BJ (cell line): Measurements from ENCODE around the gene RFTN1. TPM values are rescaled to one million over a fixed set of nuclear protein-coding genes. Genes with fewer than 3 reads are reported as not detected.

Source experiments
- CTCF ChIA-PET: fragments of 350-600 bp; formaldehyde crosslinking; extraction: SDS; loops from one replicate; lab custom pipeline; 2021; ENCODE audit warnings: antibody characterized with exemption, inconsistent platforms; lab: Yijun Ruan, JAX
- POLR2A ChIA-PET: fragments of 300-600 bp; sonication (Branson Sonifier 250); formaldehyde crosslinking; extraction: SDS; loops from one replicate; lab custom pipeline; 2021; ENCODE audit warnings: antibody characterized with exemption; lab: Charles Lee
- DNase-seq: peaks from one replicate; pipeline ENCODE4 v3.0.0-alpha.2; 2011; ENCODE audit warnings: low read depth
- H3K27me3 ChIP-seq: 2 replicates; pipeline ENCODE4 v1.6.0; 2011; ENCODE audit warnings: low read length; ENCODE audit not compliant: control insufficient read depth, insufficient read depth
- H3K36me3 ChIP-seq: 2 replicates; pipeline ENCODE4 v1.5.1; 2011; ENCODE audit warnings: low read length; ENCODE audit not compliant: control insufficient read depth, insufficient read depth
- H3K4me3 ChIP-seq: 2 replicates; pipeline ENCODE4 v1.5.1; 2011; ENCODE audit warnings: low read depth, mild to moderate bottlenecking, control low read depth, low read length
- polyA plus RNA-seq: library from polyadenylated mRNA; depleted of rRNA; stranded (reverse); fragments of >200 nt; gene quantifications from 2 replicates; pipeline ENCODE4 v1.2.3, GENCODE V29; 2011
- TF ChIP-seq, protein P1 (sequence below): IDR thresholded peaks from 2 replicates; pipeline ENCODE4 v1.5.1; 2011; ENCODE audit warnings: low read depth, mild to moderate bottlenecking, control low read depth, inconsistent platforms, low read length, moderate library complexity; ENCODE audit not compliant: insufficient read depth

RFTN1 gene
- polyA plus RNA-seq, 1 experiment, result 49.0 TPM

DNA sequence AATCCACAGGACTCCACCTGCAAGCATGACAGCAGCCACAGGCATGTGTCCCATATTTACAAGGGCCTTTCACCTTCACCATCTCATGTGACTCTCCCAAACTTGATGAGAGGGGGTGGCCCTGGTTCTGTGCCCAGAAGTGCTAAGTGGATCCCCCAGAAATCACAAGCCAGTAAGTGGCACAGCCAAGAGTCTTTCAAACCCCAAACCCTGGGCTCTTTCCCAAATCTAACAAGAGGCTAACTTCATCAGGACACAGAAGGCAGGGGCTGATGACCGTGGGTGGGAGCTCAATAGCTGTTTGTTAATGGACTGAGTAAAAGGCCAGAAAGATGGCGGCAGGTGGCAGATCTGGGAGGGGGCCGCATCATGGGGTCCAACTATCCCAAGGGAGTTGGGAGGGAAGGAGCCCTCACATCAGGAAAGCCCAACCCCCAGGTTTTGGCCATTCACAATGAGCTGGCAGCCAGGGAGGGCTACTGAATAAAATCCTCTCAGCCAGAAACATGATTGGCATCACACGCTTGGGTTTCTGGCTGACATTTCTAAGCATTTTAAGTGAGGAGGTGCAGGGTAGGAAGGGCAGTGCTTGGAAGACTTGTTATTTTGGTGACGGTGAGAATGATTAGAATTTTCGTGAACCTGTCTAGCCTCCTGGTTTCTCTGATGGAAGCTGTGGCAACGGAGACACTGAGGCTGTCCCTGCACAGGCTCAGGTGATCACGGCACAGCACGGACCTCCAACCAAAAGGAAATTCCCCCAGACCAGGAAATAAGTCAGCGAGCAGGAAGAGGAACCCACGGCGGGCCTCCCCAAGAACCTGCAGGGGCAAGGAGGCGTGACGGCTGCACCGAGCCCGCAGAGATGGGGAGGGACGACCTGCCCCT lies 139.2 kb downstream of the RFTN1 start:
- POLR2A ChIA-PET, result no interaction called here
- Histone ChIP-seq H3K4me3 (no peak overlapping the region), H3K36me3 (peaks cover 2% of the 10 kb centered on the region), H3K27me3 (no peaks in the 10 kb centered on the region)
- CTCF ChIA-PET, result no interaction called here
- TF ChIP-seq, protein P1, sequence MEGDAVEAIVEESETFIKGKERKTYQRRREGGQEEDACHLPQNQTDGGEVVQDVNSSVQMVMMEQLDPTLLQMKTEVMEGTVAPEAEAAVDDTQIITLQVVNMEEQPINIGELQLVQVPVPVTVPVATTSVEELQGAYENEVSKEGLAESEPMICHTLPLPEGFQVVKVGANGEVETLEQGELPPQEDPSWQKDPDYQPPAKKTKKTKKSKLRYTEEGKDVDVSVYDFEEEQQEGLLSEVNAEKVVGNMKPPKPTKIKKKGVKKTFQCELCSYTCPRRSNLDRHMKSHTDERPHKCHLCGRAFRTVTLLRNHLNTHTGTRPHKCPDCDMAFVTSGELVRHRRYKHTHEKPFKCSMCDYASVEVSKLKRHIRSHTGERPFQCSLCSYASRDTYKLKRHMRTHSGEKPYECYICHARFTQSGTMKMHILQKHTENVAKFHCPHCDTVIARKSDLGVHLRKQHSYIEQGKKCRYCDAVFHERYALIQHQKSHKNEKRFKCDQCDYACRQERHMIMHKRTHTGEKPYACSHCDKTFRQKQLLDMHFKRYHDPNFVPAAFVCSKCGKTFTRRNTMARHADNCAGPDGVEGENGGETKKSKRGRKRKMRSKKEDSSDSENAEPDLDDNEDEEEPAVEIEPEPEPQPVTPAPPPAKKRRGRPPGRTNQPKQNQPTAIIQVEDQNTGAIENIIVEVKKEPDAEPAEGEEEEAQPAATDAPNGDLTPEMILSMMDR, result no peak
- DNase-seq, result no peak

DNA sequence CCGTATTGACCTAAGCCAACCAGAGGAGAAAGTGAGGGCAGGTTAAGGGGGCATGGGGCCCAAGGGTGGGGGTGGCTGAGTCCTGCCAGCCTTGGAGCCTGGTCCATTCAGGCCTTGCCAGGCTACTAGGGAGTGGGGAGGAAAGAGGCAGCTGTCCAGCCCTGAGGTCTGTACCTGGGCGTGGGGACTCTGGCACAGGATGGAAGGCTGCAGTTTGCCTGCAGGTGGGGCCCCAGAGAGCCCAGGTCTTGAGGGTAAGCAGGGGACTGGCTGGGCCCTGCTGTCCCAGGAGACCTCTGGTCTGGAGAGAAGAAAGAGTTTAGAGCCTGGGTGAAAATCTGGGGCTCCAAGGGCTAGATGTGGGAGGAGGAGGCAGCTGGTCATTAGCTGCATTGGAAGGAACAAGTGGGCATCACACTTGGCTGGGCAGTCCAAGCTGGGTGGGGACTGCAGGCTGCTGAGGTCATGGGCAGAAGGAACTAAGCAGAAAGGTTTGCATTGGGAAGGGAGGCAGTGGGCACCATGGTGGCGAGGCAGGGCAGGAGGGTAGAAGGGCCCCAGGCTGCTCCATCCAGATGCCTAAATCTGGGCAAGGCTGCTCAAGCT lies 140.1 kb downstream of the RFTN1 start:
- DNase-seq, result no peak
- TF ChIP-seq, protein P1, result no peak
- Histone ChIP-seq H3K36me3 (peaks cover 4% of the 10 kb centered on the region), H3K4me3 (no peak overlapping the region), H3K27me3 (no peaks in the 10 kb centered on the region)
- POLR2A ChIA-PET, result no interaction called here
- CTCF ChIA-PET, result no interaction called here

DNA sequence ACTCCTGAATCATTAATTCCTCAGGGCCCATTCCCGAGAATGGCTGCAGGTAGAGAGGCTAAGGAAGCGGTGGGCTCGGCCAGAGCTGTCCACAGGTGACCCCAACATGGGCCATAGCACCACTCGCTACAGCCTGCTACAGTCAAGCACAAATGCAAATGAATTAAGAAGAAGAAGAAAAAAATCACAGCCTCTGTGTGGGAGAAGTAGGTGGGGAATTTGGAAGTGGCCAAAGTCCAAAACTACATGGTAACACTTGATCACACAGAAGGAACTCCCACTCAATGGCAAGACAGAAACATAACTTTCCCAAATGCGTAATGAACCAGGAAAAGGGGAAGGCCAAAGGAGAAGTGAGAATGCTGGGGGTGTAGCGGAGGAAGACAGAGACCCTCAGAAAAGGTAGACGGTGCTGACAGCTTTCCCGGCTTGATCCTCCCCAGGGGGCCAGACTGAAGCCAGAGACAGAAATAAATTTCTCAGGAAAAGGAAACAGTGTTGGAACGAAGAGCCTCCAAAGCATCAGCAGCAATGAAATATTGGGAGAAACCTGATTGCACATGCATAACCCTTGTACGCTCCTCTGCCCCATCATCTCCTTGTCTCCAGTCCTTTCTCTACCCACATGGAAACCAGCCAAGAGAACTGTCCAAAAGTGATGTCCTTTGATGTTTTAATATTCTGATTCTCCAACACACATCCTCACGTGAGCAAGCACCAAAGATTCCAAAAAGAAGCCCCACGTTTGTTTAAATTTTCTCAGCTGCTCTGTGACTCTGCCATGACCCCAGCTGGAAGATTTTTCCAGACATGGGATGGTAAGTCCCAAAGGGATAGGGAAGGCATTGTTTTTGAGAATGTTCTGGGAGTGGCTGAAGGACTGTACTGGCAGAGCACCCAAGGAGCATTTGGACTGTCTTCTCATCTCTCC lies 140.9 kb downstream of the RFTN1 start:
- DNase-seq, result no peak
- CTCF ChIA-PET, result no interaction called here
- H3K36me3 ChIP-seq, result peaks cover 6% of the 10 kb centered on the region
- no peak overlapping the region for H3K4me3 ChIP-seq
- TF ChIP-seq, protein P1, result no peak
- POLR2A ChIA-PET, result no interaction called here
- no peaks in the 10 kb centered on the region for H3K27me3 ChIP-seq

DNA sequence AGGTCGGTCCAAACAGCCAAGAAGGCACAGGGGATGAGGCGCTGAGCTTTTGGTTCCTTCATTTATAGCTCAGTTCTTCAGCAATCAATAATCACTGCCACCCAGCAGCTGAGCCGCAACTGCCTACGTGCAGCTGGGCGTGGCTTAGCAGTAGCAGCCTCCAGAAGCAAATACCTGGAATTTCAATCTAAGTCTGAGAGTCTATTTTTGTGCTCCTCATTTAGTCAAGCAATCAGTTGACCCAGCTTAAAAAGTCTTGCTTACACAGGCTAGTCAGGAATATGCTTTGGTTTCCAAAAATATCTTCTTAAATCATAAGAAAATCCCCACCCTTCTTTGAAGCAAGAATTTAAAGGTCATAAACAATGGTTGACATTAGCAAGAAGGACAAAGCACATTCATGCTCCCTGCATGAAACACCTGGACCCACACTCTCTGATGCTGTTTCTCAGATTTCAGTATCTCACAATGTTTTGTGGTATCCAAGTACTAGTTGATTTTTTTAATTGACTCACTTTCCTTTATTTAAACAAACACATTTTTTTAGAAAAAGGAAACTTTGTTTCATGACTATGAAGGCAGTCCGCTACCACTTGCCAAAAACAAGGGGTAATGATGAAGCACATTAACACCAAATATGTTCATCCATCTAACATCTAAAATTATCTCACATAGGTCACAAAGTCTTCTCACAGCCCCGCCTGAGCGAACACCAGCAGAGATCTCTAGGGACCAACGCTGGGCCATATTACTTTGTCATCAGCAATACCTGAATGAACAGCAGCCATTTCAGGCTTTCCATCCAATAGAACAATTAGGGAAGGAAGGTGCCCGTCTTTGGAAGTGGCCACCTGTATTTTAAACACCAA lies 142.4 kb downstream of the RFTN1 start:
- Histone ChIP-seq H3K36me3 (peaks cover 6% of the 10 kb centered on the region), H3K4me3 (no peak overlapping the region), H3K27me3 (no peaks in the 10 kb centered on the region)
- CTCF ChIA-PET, result no interaction called here
- no peak for DNase-seq
- TF ChIP-seq, protein P1, result no peak
- POLR2A ChIA-PET, result no interaction called here
